H9 (cell line): Measurements from ENCODE around the gene PCGF3. TPM values are rescaled to one million over a fixed set of nuclear protein-coding genes. Genes with fewer than 3 reads are reported as not detected.

Source experiments
- DNase-seq: peaks from one replicate; pipeline ENCODE4 v3.0.0-alpha.2; 2017
- H2AFZ ChIP-seq: one replicate; pipeline ENCODE4 v1.6.1; 2013; ENCODE audit warnings: mild to moderate bottlenecking, low read length, control low read depth, moderate library complexity
- H2AK5ac ChIP-seq: 2 replicates; pipeline ENCODE4 v1.6.1; 2013; ENCODE audit warnings: low read length, control low read depth, mixed read lengths; ENCODE audit not compliant: insufficient read length
- H2BK120ac ChIP-seq: one replicate; pipeline ENCODE4 v1.6.1; 2013; ENCODE audit warnings: low read depth, mild to moderate bottlenecking, low read length, control low read depth, inconsistent platforms; ENCODE audit not compliant: poor library complexity, severe bottlenecking
- H2BK12ac ChIP-seq: 2 replicates; pipeline ENCODE4 v1.6.1; 2013; ENCODE audit warnings: low read length, control low read depth, mixed read lengths, low read depth; ENCODE audit not compliant: insufficient read length
- H2BK15ac ChIP-seq: 2 replicates; pipeline ENCODE4 v1.6.1; 2013; ENCODE audit warnings: low read depth, low read length, control low read depth
- H2BK20ac ChIP-seq: one replicate; pipeline ENCODE4 v1.6.1; 2013; ENCODE audit warnings: low read depth, mild to moderate bottlenecking, low read length, control low read depth, inconsistent platforms; ENCODE audit not compliant: poor library complexity, severe bottlenecking
- H2BK5ac ChIP-seq: 2 replicates; pipeline ENCODE4 v1.6.1; 2013; ENCODE audit warnings: low read length, control low read depth, mixed read lengths; ENCODE audit not compliant: insufficient read length
- H3K14ac ChIP-seq: 2 replicates; pipeline ENCODE4 v1.6.1; 2013; ENCODE audit warnings: low read length, control low read depth; ENCODE audit not compliant: insufficient read depth
- H3K18ac ChIP-seq: 2 replicates; pipeline ENCODE4 v1.6.1; 2013; ENCODE audit warnings: low read depth, mild to moderate bottlenecking, mixed read lengths, low read length, control low read depth; ENCODE audit not compliant: insufficient read length
- H3K23ac ChIP-seq: 2 replicates; pipeline ENCODE4 v1.6.1; 2013; ENCODE audit warnings: low read length, control low read depth, mixed read lengths, low read depth; ENCODE audit not compliant: insufficient read length
- H3K23me2 ChIP-seq: 2 replicates; pipeline ENCODE4 v1.6.1; 2013; ENCODE audit warnings: low read depth, mild to moderate bottlenecking, mixed read lengths, low read length, control low read depth; ENCODE audit not compliant: insufficient read length, poor library complexity, severe bottlenecking
- H3K27ac ChIP-seq: 2 replicates; pipeline ENCODE4 v1.5.1; 2013; ENCODE audit warnings: low read length, control low read depth, mixed read lengths, low read depth; ENCODE audit not compliant: insufficient read length
- H3K27me3 ChIP-seq: 2 replicates; pipeline ENCODE4 v1.6.1; 2013; ENCODE audit warnings: low read length, control low read depth, inconsistent platforms; ENCODE audit not compliant: insufficient read depth
- H3K4ac ChIP-seq: 2 replicates; pipeline ENCODE4 v1.6.1; 2013; ENCODE audit warnings: low read depth, mild to moderate bottlenecking, control low read depth, inconsistent platforms, low read length, moderate library complexity
- H3K4me1 ChIP-seq: 2 replicates; pipeline ENCODE4 v1.6.1; 2013; ENCODE audit warnings: low read length, control low read depth, inconsistent platforms; ENCODE audit not compliant: insufficient read depth
- H3K4me2 ChIP-seq: 2 replicates; pipeline ENCODE4 v1.6.1; 2013; ENCODE audit warnings: low read length, control low read depth, mixed read lengths; ENCODE audit not compliant: insufficient read length, insufficient read depth
- H3K56ac ChIP-seq: 2 replicates; pipeline ENCODE4 v1.6.1; 2013; ENCODE audit warnings: low read depth, mild to moderate bottlenecking, mixed read lengths, low read length, control low read depth; ENCODE audit not compliant: insufficient read length
- H3K79me1 ChIP-seq: 2 replicates; pipeline ENCODE4 v1.6.1; 2013; ENCODE audit warnings: low read depth, mild to moderate bottlenecking, moderate library complexity, low read length, control low read depth, inconsistent platforms; ENCODE audit not compliant: insufficient read depth, poor library complexity, severe bottlenecking
- H3K79me2 ChIP-seq: 2 replicates; pipeline ENCODE4 v1.6.1; 2013; ENCODE audit warnings: low read length, control low read depth, inconsistent platforms; ENCODE audit not compliant: insufficient read depth
- H3K9ac ChIP-seq: 2 replicates; pipeline ENCODE4 v1.6.1; 2013; ENCODE audit warnings: low read length, control low read depth, mixed read lengths; ENCODE audit not compliant: insufficient read length; ENCODE audit errors: extremely low read depth
- H3K9me3 ChIP-seq: one replicate; pipeline ENCODE4 v1.6.1; 2013; ENCODE audit warnings: low read depth, low read length, inconsistent platforms; ENCODE audit not compliant: control insufficient read depth
- H3T11ph ChIP-seq: one replicate; pipeline ENCODE4 v1.6.1; 2013; ENCODE audit warnings: mild to moderate bottlenecking, low read length, control low read depth, inconsistent platforms
- H4K20me1 ChIP-seq: one replicate; pipeline ENCODE4 v1.6.1; 2013; ENCODE audit not compliant: control insufficient read depth, insufficient read length, insufficient read depth
- H4K5ac ChIP-seq: 2 replicates; pipeline ENCODE4 v1.6.1; 2013; ENCODE audit warnings: low read depth, mild to moderate bottlenecking, mixed read lengths, low read length, control low read depth; ENCODE audit not compliant: insufficient read length
- H4K8ac ChIP-seq: replicated peaks from 2 replicates; pipeline ENCODE4 v1.6.1; 2013; ENCODE audit warnings: low read length, control low read depth, mixed read lengths, low read depth; ENCODE audit not compliant: insufficient read length
- H4K91ac ChIP-seq: 2 replicates; pipeline ENCODE4 v1.6.1; 2013; ENCODE audit warnings: low read depth, mild to moderate bottlenecking, moderate library complexity, mixed read lengths, low read length, control low read depth; ENCODE audit not compliant: insufficient read length
- H3K27ac Mint-ChIP-seq, 3 experiments: 2 replicates in 2 of 3; 3 replicates in 1 of 3; pipeline ENCODE4 v1.8.0; 2020 to 2021; ENCODE audit warnings: mixed read lengths in 3 of 3, mild to moderate bottlenecking in 1 of 3, moderate library complexity in 1 of 3
- H3K27me3 Mint-ChIP-seq: 2 replicates; pipeline ENCODE4 v1.8.0; 2021; ENCODE audit warnings: low read depth, mild to moderate bottlenecking, moderate library complexity, mixed read lengths
- H3K36me3 Mint-ChIP-seq, 3 experiments: 2 replicates in 2 of 3; 3 replicates in 1 of 3; pipeline ENCODE4 v1.8.0; 2020 to 2021; ENCODE audit warnings: low read depth in 3 of 3, mixed read lengths in 3 of 3; ENCODE audit not compliant: insufficient read depth in 1 of 3
- H3K4me1 Mint-ChIP-seq, 2 experiments: 2 replicates each; pipeline ENCODE4 v1.8.0; 2020; ENCODE audit warnings: mixed read lengths in 2 of 2
- H3K4me3 Mint-ChIP-seq, 2 experiments: 2 replicates in 1 of 2; 3 replicates in 1 of 2; pipeline ENCODE4 v1.8.0; 2020 to 2021; ENCODE audit warnings: mild to moderate bottlenecking in 2 of 2, mixed read lengths in 2 of 2, moderate library complexity in 1 of 2
- H3K9me3 Mint-ChIP-seq, 2 experiments: 2 replicates in 1 of 2; 3 replicates in 1 of 2; pipeline ENCODE4 v1.8.0; 2020; ENCODE audit warnings: mild to moderate bottlenecking in 2 of 2, mixed read lengths in 2 of 2, moderate library complexity in 1 of 2
- CTCF ChIP-seq: fragments of 200-600 bp; sonication (generic); conservative IDR thresholded peaks from 3 replicates; pipeline ENCODE4 v1.8.0; 2021; ENCODE audit warnings: antibody characterized with exemption, mild to moderate bottlenecking
- WGBS: extraction: QIAGEN DNeasy Blood & Tissue Kit; methylation state at CpG from one replicate; pipeline ENCODE4 v1.1.7; 2013; ENCODE audit warnings: missing lambda C conversion rate, low lambda C conversion rate, mixed read lengths; ENCODE audit not compliant: insufficient read length; ENCODE audit errors: extremely low coverage; 5-methylcytosine and 5-hydroxymethylcytosine counted together
- total RNA-seq: library from RNA; stranded (reverse); gene quantifications from 2 replicates; pipeline ENCODE4 v1.2.1, GENCODE V29; 2021

The PCGF3 gene
- total RNA-seq, 1 experiment from 2014 or later = 43.1 TPM

GRCh38 chr4:682490-683172 is 23.0 kb upstream of the PCGF3 start:
- Mint-ChIP-seq H3K4me1 (peaks cover 3 to 17% of the 10 kb centered on the region in 2 experiments), H3K27ac (no peak overlapping the region; a peak in 1 of 7 replicates)

More at GRCh38 chr4:682490-683172, 23.0 kb upstream of the PCGF3 start:
- H2BK12ac ChIP-seq = no peak overlapping the region
- H3K79me2 ChIP-seq = no peaks in the 10 kb centered on the region
- H2AFZ ChIP-seq = no peak overlapping the region
- H3K23ac ChIP-seq = no peak overlapping the region
- no peak overlapping the region for H2BK15ac ChIP-seq
- Mint-ChIP-seq H3K36me3 (peaks cover 0 to under 1% (median 0%) of the 10 kb centered on the region in 3 experiments; a peak in 2 of 7 replicates), H3K27me3 (peaks cover 11% of the 10 kb centered on the region), H3K9me3 (no peaks in the 10 kb centered on the region; a peak in 1 of 5 replicates), H3K4me3 (peak overlapping the region in 1 of 2 experiments; percentile 44; a peak in 1 of 5 replicates)
- H3K79me1 ChIP-seq = no peaks in the 10 kb centered on the region
- no peak for TF ChIP-seq CTCF
- no peaks in the 10 kb centered on the region for H3K9me3 ChIP-seq
- H3K27me3 ChIP-seq = no peaks in the 10 kb centered on the region
- H3K9ac ChIP-seq = no peak overlapping the region
- H2BK5ac ChIP-seq = no peak overlapping the region
- H3K23me2 ChIP-seq = peaks cover 5% of the 10 kb centered on the region
- no peak overlapping the region for H4K8ac ChIP-seq
- H4K20me1 ChIP-seq = no peaks in the 10 kb centered on the region
- no peak overlapping the region for H2BK120ac ChIP-seq
- H3K18ac ChIP-seq = no peak overlapping the region
- H2AK5ac ChIP-seq = no peak overlapping the region
- H3K4ac ChIP-seq = no peak overlapping the region
- no peak overlapping the region for H4K91ac ChIP-seq
- peak; percentile 28 for DNase-seq
- no peak overlapping the region for H3K4me2 ChIP-seq
- no peak overlapping the region for H3K56ac ChIP-seq
- WGBS = no CpG with 5 or more reads among the region's 23 CpGs
- H3K4me1 ChIP-seq = no peaks in the 10 kb centered on the region
- no peak overlapping the region for H3T11ph ChIP-seq
- no peak overlapping the region for H4K5ac ChIP-seq
- no peak overlapping the region for H3K14ac ChIP-seq
- H3K27ac ChIP-seq = no peak overlapping the region
- H2BK20ac ChIP-seq = no peak overlapping the region
